Hepatocyte (in vitro differentiated cells): Measurements from ENCODE around the gene WFDC10A. TPM values are rescaled to one million over a fixed set of nuclear protein-coding genes. Genes with fewer than 3 reads are reported as not detected.
"Not testable (repeated sequence)": the region's sequence is repeated elsewhere in the genome, so short reads cannot be mapped to it uniquely, and the experiment has no call there.

ENCODE experiments used
- DNase-seq: peaks from one replicate; pipeline ENCODE4 v3.0.0-alpha.2; 2016; ENCODE audit warnings: low spot score
- H2AFZ ChIP-seq: fragments of 200-600 bp; sonication (generic); 2 replicates; pipeline ENCODE4 v1.6.0; 2016; ENCODE audit warnings: antibody characterized with exemption, mild to moderate bottlenecking
- H3K27ac ChIP-seq: fragments of 200-600 bp; sonication (generic); 2 replicates; pipeline ENCODE4 v1.5.1; 2016; ENCODE audit warnings: mild to moderate bottlenecking
- H3K27me3 ChIP-seq: fragments of 200-600 bp; sonication (generic); 2 replicates; pipeline ENCODE4 v1.6.1; 2016
- H3K36me3 ChIP-seq: fragments of 200-600 bp; sonication (generic); replicated peaks from 2 replicates; pipeline ENCODE4 v1.5.1; 2016; ENCODE audit warnings: low read depth; ENCODE audit not compliant: insufficient read depth
- H3K4me1 ChIP-seq: fragments of 200-600 bp; sonication (generic); 2 replicates; pipeline ENCODE4 v1.5.1; 2016; ENCODE audit warnings: mild to moderate bottlenecking, moderate library complexity; ENCODE audit not compliant: insufficient read depth
- H3K4me2 ChIP-seq: fragments of 200-600 bp; sonication (generic); 2 replicates; pipeline ENCODE4 v1.6.0; 2016
- H3K4me3 ChIP-seq: fragments of 200-600 bp; sonication (generic); 2 replicates; pipeline ENCODE4 v1.5.1; 2016; ENCODE audit warnings: mild to moderate bottlenecking
- H3K79me2 ChIP-seq: fragments of 200-600 bp; sonication (generic); 2 replicates; pipeline ENCODE4 v1.6.0; 2017; ENCODE audit warnings: mild to moderate bottlenecking
- H3K9me2 ChIP-seq: fragments of 200-600 bp; sonication (generic); replicated peaks from 2 replicates; pipeline ENCODE4 v1.6.0; 2017; ENCODE audit warnings: mild to moderate bottlenecking; ENCODE audit not compliant: insufficient read depth
- H3K9me3 ChIP-seq: fragments of 200-600 bp; sonication (generic); 2 replicates; pipeline ENCODE4 v1.5.1; 2016; ENCODE audit warnings: low read depth, mild to moderate bottlenecking
- H4K20me1 ChIP-seq: fragments of 200-600 bp; sonication (generic); 2 replicates; pipeline ENCODE4 v1.6.0; 2016; ENCODE audit warnings: mild to moderate bottlenecking; ENCODE audit not compliant: insufficient read depth, poor library complexity, severe bottlenecking
- CTCF ChIP-seq: fragments of 200-600 bp; sonication (generic); IDR thresholded peaks from 2 replicates; pipeline ENCODE4 v1.5.1; 2016; ENCODE audit warnings: antibody characterized with exemption, mild to moderate bottlenecking; ENCODE audit not compliant: poor library complexity
- EZH2 ChIP-seq: fragments of 200-600 bp; sonication (generic); IDR thresholded peaks from 2 replicates; pipeline ENCODE4 v1.6.1; 2016; ENCODE audit warnings: antibody characterized with exemption, mild to moderate bottlenecking, borderline replicate concordance
- EZH2phosphoT487 ChIP-seq: fragments of 200-600 bp; sonication (generic); IDR thresholded peaks from one replicate; pipeline ENCODE4 v1.6.1; 2018; ENCODE audit warnings: antibody characterized with exemption, mild to moderate bottlenecking, low read depth, moderate library complexity; ENCODE audit not compliant: unreplicated experiment, severe bottlenecking
- WGBS: methylation state at CpG from one replicate; pipeline ENCODE4 v1.1.6; 2016; ENCODE audit warnings: low lambda C conversion rate; ENCODE audit errors: missing lambda C conversion rate; 5-methylcytosine and 5-hydroxymethylcytosine counted together
- polyA plus RNA-seq: library from polyadenylated mRNA; unstranded; fragments of >200 nt; fragmentation: Nextera tagmentation; extraction: Ambion mirVana; gene quantifications from 2 replicates; pipeline ENCODE4 v1.2.1, GENCODE V29; 2016
- total RNA-seq: library from RNA; depleted of rRNA; stranded (reverse); fragments of >200 nt; gene quantifications from 2 replicates; pipeline ENCODE4 v1.2.3, GENCODE V29; 2014

Gene WFDC10A
- total and polyA plus RNA-seq, 2 experiments from 2014 or later = not detected

DNA sequence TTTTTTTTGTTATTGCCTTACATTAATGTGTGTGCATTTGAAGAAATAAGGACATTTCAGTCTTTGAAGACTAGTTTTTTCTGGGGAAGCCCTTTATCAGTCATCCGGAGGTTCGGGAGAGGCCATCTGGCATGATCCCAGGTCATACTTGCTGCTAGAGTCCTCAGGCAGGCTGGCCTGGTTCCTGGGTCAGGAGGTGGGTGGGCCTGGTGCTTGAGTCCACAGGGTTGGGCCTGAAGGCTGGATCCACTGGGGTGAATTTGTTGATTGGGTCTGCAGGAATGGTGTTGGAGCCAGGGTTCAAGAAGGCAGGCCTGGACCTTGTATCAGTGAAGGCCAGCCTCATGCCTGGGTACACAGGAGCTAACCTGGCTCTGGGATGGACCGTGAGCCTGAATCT lies 17.3 kb downstream of the WFDC10A start:
- DNase-seq = no peak
- no peak overlapping the region for H3K4me3 ChIP-seq
- TF ChIP-seq EZH2 = no peak
- no peak for TF ChIP-seq EZH2phosphoT487
- no peaks in the 10 kb centered on the region for H4K20me1 ChIP-seq
- no peaks in the 10 kb centered on the region for H3K9me2 ChIP-seq
- H3K27me3 ChIP-seq = no peaks in the 10 kb centered on the region
- H3K79me2 ChIP-seq = no peaks in the 10 kb centered on the region
- no peak overlapping the region for H3K4me2 ChIP-seq
- H3K9me3 ChIP-seq = no peaks in the 10 kb centered on the region
- WGBS = 97% methylated on average over 3 of the region's 3 CpGs
- H3K36me3 ChIP-seq = no peaks in the 10 kb centered on the region
- no peak overlapping the region for H2AFZ ChIP-seq
- no peaks in the 10 kb centered on the region for H3K4me1 ChIP-seq
- no peak overlapping the region for H3K27ac ChIP-seq

GRCh38 chr20:45647441-45648050 lies 18.0 kb downstream of the WFDC10A start:
- no peak for DNase-seq
- 81% methylated on average over 1 of the region's 1 CpG for WGBS

GRCh38 chr20:45649312-45649863 lies 19.8 kb downstream of the WFDC10A start:
- no peak overlapping the region for H3K4me2 ChIP-seq
- no peaks in the 10 kb centered on the region for H3K9me2 ChIP-seq
- no peaks in the 10 kb centered on the region for H3K27me3 ChIP-seq
- WGBS = 83% methylated on average over 6 of the region's 6 CpGs
- DNase-seq = no peak
- no peak overlapping the region for H3K27ac ChIP-seq
- H3K79me2 ChIP-seq = no peaks in the 10 kb centered on the region
- TF ChIP-seq EZH2phosphoT487 (no peak), CTCF (no peak), EZH2 (no peak)
- H3K9me3 ChIP-seq = no peaks in the 10 kb centered on the region
- no peaks in the 10 kb centered on the region for H3K36me3 ChIP-seq
- no peak overlapping the region for H2AFZ ChIP-seq
- no peak overlapping the region for H3K4me3 ChIP-seq
- H3K4me1 ChIP-seq = no peaks in the 10 kb centered on the region
- no peaks in the 10 kb centered on the region for H4K20me1 ChIP-seq

More at GRCh38 chr20:45647441-45648050, 18.0 kb downstream of the WFDC10A start:
- H3K4me3 ChIP-seq = no peak overlapping the region
- H3K4me2 ChIP-seq = no peak overlapping the region
- H3K9me2 ChIP-seq = no peaks in the 10 kb centered on the region
- H3K27me3 ChIP-seq = no peaks in the 10 kb centered on the region
- no peaks in the 10 kb centered on the region for H3K79me2 ChIP-seq
- H3K9me3 ChIP-seq = no peaks in the 10 kb centered on the region
- no peak overlapping the region for H3K27ac ChIP-seq
- H2AFZ ChIP-seq = no peak overlapping the region
- no peaks in the 10 kb centered on the region for H4K20me1 ChIP-seq
- H3K36me3 ChIP-seq = no peaks in the 10 kb centered on the region
- no peaks in the 10 kb centered on the region for H3K4me1 ChIP-seq
- TF ChIP-seq EZH2phosphoT487 (no peak), CTCF (no peak), EZH2 (no peak)

DNA sequence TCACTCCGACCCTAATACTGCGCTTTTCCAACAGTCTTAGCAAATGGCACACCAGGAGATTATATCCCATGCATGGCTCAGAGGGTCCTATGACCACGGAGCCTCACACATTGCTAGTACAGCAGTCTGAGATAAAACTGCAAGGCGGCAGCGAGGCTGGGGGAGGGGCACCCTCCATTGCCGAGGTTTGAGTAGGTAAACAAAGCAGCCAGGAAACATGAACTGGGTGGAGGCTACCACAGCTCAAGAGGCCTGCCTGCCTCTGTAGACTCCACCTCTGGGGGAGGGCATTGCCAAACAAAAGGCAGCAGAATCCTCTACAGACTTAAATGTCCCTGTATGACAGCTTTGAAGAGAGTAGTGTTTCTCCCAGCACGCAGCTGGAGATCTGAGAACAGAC lies 22.2 kb downstream of the WFDC10A start:
- not testable (repeated sequence) for H4K20me1 ChIP-seq, DNase-seq, H2AFZ ChIP-seq, H3K27ac ChIP-seq, H3K9me3 ChIP-seq, H3K9me2 ChIP-seq, H3K4me1 ChIP-seq, H3K4me2 ChIP-seq, H3K79me2 ChIP-seq, H3K4me3 ChIP-seq, H3K27me3 ChIP-seq, H3K36me3 ChIP-seq
- WGBS = 80% methylated on average over 7 of the region's 7 CpGs

- not testable (repeated sequence) for H3K4me1 ChIP-seq, H3K9me2 ChIP-seq, H3K27me3 ChIP-seq, H3K4me2 ChIP-seq, H3K36me3 ChIP-seq, H3K79me2 ChIP-seq, H3K27ac ChIP-seq, H4K20me1 ChIP-seq, H3K9me3 ChIP-seq, H3K4me3 ChIP-seq, DNase-seq, H2AFZ ChIP-seq
- 83% methylated on average over 2 of the region's 3 CpGs for WGBS
Measured at GRCh38 chr20:45657038-45657437, 27.5 kb downstream of the WFDC10A start.
